Loucy (cell line): ENCODE measurements around the gene BANP.
"Not testable (repeated sequence)": the region's sequence is repeated elsewhere in the genome, so short reads cannot be mapped to it uniquely, and the experiment has no call there.

Experiments used
- H2AFZ ChIP-seq: fragments of 200-600 bp; sonication (generic); 2 replicates; pipeline ENCODE4 v1.6.0; 2016; ENCODE audit warnings: antibody characterized with exemption, mild to moderate bottlenecking, low read length, moderate library complexity
- H3F3A ChIP-seq: fragments of 200-600 bp; 2 replicates; pipeline ENCODE4 v1.6.0; 2016; ENCODE audit warnings: antibody characterized with exemption, low read depth, mild to moderate bottlenecking
- H3K27me3 ChIP-seq: fragments of 200-600 bp; sonication (generic); 2 replicates; pipeline ENCODE4 v1.6.1; 2014; ENCODE audit warnings: low read length, mild to moderate bottlenecking; ENCODE audit not compliant: insufficient read depth, poor library complexity, severe bottlenecking
- H3K36me3 ChIP-seq: fragments of 200-600 bp; sonication (generic); 2 replicates; pipeline ENCODE4 v1.6.1; 2016; ENCODE audit warnings: low read length; ENCODE audit not compliant: insufficient read depth
- H3K4me1 ChIP-seq: fragments of 200-600 bp; sonication (generic); 2 replicates; pipeline ENCODE4 v1.5.1; 2014; ENCODE audit warnings: low read length, mild to moderate bottlenecking; ENCODE audit not compliant: insufficient read depth, poor library complexity, severe bottlenecking
- H3K4me2 ChIP-seq: fragments of 200-600 bp; sonication (generic); 2 replicates; pipeline ENCODE4 v1.6.0; 2014; ENCODE audit warnings: antibody characterized with exemption, low read length, low read depth, mild to moderate bottlenecking; ENCODE audit not compliant: poor library complexity, severe bottlenecking
- H3K4me3 ChIP-seq: fragments of 200-600 bp; sonication (generic); 2 replicates; pipeline ENCODE4 v1.5.1; 2014; ENCODE audit warnings: low read length, mild to moderate bottlenecking, mixed read lengths; ENCODE audit not compliant: poor library complexity, severe bottlenecking
- H3K79me2 ChIP-seq: fragments of 200-600 bp; sonication (generic); 2 replicates; pipeline ENCODE4 v1.6.1; 2014; ENCODE audit warnings: low read length; ENCODE audit not compliant: insufficient read depth
- H3K9ac ChIP-seq: fragments of 200-600 bp; sonication (generic); 2 replicates; pipeline ENCODE4 v1.6.0; 2014; ENCODE audit warnings: mild to moderate bottlenecking, low read depth, low read length, moderate library complexity; ENCODE audit not compliant: poor library complexity, severe bottlenecking
- H3K9me2 ChIP-seq: fragments of 200-600 bp; sonication (generic); replicated peaks from 2 replicates; pipeline ENCODE4 v1.6.1; 2016; ENCODE audit warnings: low read depth, low read length, mixed read lengths
- H3K9me3 ChIP-seq: fragments of 200-600 bp; sonication (generic); 2 replicates; pipeline ENCODE4 v1.6.1; 2014; ENCODE audit warnings: mild to moderate bottlenecking, antibody characterized with exemption, low read length, low read depth; ENCODE audit not compliant: insufficient read depth
- H4K20me1 ChIP-seq: fragments of 200-600 bp; sonication (generic); 2 replicates; pipeline ENCODE4 v1.6.0; 2014; ENCODE audit warnings: antibody characterized with exemption, low read length, mild to moderate bottlenecking; ENCODE audit not compliant: insufficient read depth, poor library complexity, severe bottlenecking
- EZH2phosphoT487 ChIP-seq: fragments of 200-600 bp; IDR thresholded peaks from 2 replicates; pipeline ENCODE4 v1.6.1; 2018; ENCODE audit warnings: antibody characterized with exemption, mild to moderate bottlenecking, moderate library complexity, borderline replicate concordance
- TF ChIP-seq, protein P1 (sequence below): fragments of 200-600 bp; sonication (generic); conservative IDR thresholded peaks from 2 replicates; pipeline ENCODE4 v1.5.1; 2014; ENCODE audit warnings: mild to moderate bottlenecking, antibody characterized with exemption, low read length

BANP gene

GRCh38 chr16:88088161-88088581, 136.9 kb downstream of the BANP start:
- no peaks in the 10 kb centered on the region for H3K27me3 ChIP-seq
- no peaks in the 10 kb centered on the region for H3K9me3 ChIP-seq
- H3K4me2 ChIP-seq = no peak overlapping the region
- H2AFZ ChIP-seq = no peak overlapping the region
- H4K20me1 ChIP-seq = no peaks in the 10 kb centered on the region
- no peaks in the 10 kb centered on the region for H3K4me1 ChIP-seq
- TF ChIP-seq, protein P1, sequence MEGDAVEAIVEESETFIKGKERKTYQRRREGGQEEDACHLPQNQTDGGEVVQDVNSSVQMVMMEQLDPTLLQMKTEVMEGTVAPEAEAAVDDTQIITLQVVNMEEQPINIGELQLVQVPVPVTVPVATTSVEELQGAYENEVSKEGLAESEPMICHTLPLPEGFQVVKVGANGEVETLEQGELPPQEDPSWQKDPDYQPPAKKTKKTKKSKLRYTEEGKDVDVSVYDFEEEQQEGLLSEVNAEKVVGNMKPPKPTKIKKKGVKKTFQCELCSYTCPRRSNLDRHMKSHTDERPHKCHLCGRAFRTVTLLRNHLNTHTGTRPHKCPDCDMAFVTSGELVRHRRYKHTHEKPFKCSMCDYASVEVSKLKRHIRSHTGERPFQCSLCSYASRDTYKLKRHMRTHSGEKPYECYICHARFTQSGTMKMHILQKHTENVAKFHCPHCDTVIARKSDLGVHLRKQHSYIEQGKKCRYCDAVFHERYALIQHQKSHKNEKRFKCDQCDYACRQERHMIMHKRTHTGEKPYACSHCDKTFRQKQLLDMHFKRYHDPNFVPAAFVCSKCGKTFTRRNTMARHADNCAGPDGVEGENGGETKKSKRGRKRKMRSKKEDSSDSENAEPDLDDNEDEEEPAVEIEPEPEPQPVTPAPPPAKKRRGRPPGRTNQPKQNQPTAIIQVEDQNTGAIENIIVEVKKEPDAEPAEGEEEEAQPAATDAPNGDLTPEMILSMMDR = no peak
- no peak for TF ChIP-seq EZH2phosphoT487
- no peaks in the 10 kb centered on the region for H3K79me2 ChIP-seq
- no peak overlapping the region for H3K4me3 ChIP-seq
- no peak overlapping the region for H3K9ac ChIP-seq
- no peaks in the 10 kb centered on the region for H3F3A ChIP-seq
- no peaks in the 10 kb centered on the region for H3K9me2 ChIP-seq
- no peaks in the 10 kb centered on the region for H3K36me3 ChIP-seq

- not testable (repeated sequence) for H3K4me1 ChIP-seq, H4K20me1 ChIP-seq, H3K4me3 ChIP-seq, H3K9me2 ChIP-seq, H3F3A ChIP-seq, H3K9ac ChIP-seq, H2AFZ ChIP-seq, H3K79me2 ChIP-seq, H3K36me3 ChIP-seq, H3K27me3 ChIP-seq, H3K4me2 ChIP-seq, H3K9me3 ChIP-seq
Observed at GRCh38 chr16:88088611-88089010, 137.4 kb downstream of the BANP start.

- H3K4me2 ChIP-seq, H3K4me1 ChIP-seq, H2AFZ ChIP-seq, H3K9me3 ChIP-seq, H3K4me3 ChIP-seq, H3K9me2 ChIP-seq, H3K79me2 ChIP-seq, H4K20me1 ChIP-seq, H3F3A ChIP-seq, H3K27me3 ChIP-seq, H3K36me3 ChIP-seq, H3K9ac ChIP-seq: not testable (repeated sequence)
Observed at GRCh38 chr16:88089071-88089470, 137.8 kb downstream of the BANP start.

DNA sequence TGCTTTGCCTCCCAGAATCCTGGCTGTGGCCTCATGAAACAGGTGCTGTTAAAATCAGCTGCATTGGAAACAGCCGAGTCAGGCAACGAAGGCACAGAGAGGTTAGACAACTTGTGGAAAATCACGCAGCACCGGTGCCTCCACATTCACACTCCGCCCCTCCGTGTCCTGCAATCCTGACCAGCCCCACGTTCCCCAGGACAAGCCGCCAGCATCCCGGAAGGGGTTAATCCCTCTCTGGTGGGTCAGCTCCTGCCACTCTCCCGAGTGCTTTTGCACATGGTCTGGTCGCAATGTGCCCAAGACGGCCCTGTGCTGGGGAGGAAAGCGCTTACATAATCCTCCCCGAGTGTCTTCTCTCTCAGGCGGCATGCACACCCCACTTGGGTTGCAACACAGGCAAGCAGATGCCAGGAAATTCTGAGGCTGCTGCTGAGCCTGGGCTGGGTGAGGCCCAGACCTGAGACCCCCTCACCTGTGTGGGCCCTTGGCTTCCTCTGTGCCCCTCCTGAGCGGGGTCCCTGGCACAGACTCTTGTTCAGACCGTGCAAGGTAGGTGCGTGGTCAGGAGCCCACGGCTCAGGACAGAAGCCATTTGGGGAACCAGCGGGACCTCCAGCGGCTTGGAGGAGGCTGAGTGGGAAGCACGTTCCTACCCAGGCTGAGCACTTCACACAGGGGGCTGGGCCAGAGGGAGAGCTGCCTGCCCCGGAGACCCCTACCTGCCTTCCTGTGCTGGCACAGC, 138.6 kb downstream of the BANP start:
- not testable (repeated sequence) for H3K9me2 ChIP-seq, H4K20me1 ChIP-seq, H2AFZ ChIP-seq, H3K9ac ChIP-seq, H3K4me1 ChIP-seq, H3K27me3 ChIP-seq, H3K9me3 ChIP-seq, H3K36me3 ChIP-seq, H3F3A ChIP-seq, H3K79me2 ChIP-seq, H3K4me2 ChIP-seq, H3K4me3 ChIP-seq

DNA sequence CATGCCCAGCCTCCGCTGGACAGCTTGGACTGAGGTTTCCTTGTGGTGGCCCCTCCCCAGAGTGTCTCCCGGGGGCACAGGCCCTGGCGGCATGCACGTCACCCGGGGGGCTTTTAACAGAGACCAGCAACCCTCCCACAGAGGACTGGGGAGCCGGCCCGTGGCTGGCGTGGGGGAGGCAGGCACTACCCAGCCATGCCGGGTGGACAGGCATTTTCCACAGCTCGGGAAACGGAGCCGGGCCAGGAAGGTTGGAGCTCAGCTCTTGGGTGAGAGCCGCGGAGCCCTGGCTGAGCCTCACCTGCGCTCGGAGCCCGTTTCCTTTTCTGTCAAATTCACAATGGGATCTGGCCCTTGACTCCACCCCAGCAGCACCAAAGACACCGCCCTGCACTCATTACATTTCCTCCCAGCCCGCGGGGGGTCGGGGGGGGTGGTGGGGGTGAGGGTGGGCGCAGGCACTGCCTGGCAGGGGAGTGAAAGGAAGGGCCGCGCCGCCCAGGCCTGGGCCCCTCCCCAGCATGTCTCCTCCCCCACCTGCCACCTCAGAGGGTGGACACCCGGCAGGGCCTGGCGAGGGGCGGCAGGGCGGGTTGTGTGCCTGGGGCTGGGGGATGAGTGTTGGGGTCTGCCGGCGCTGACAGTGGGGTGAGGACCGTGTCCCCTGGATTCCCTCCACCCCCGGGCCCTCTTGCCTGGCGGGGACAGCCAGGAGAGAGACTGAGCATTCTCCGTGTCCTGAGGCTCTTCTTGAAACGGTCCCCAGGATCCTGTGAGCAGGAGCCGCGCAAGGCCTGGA, 139.3 kb downstream of the BANP start:
- H3K9ac ChIP-seq, H3K36me3 ChIP-seq, H3K4me3 ChIP-seq, H2AFZ ChIP-seq, H3K4me2 ChIP-seq, H3K79me2 ChIP-seq, H3K9me3 ChIP-seq, H3K4me1 ChIP-seq, H4K20me1 ChIP-seq, H3K9me2 ChIP-seq, H3F3A ChIP-seq, H3K27me3 ChIP-seq: not testable (repeated sequence)

- H3K4me3 ChIP-seq, H2AFZ ChIP-seq, H3K36me3 ChIP-seq, H3K27me3 ChIP-seq, H3K4me1 ChIP-seq, H3K9me3 ChIP-seq, H3K4me2 ChIP-seq, H3K9me2 ChIP-seq, H3F3A ChIP-seq, H3K9ac ChIP-seq, H3K79me2 ChIP-seq, H4K20me1 ChIP-seq: not testable (repeated sequence)
Observed at GRCh38 chr16:88091221-88091971, 140.2 kb downstream of the BANP start.
